ENCODE results near the gene SLC18A2. TPM values are rescaled to one million over a fixed set of nuclear protein-coding genes. Genes with fewer than 3 reads are reported as not detected.
"Not testable (repeated sequence)": the region's sequence is repeated elsewhere in the genome, so short reads cannot be mapped to it uniquely, and the experiment has no call there.

Gene SLC18A2
- total RNA-seq, 5 donors from 2014 or later (not counting 1 experiment from before 2014, with no cell fraction given), result 0.18 to 2.9 (median 1.0) TPM

DNA sequence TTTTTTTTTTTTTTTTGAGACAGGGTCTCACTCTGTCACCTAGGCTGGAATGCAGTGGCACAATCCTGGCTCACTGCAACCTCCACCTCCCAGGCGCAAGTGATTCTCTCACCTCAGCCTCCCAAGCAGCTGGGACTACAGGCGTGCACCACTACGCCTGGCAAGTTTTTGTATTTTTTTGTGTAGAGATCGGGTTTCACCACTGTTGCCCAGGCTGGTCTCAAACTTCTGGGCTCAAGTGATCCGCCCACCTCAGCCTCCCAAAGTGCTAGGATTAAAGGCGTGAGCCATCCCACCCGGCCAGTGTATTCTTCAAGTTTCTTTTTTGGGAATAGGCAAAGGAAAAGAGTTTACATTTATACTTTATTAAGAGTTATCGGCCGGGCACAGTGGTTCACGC is 50.0 kb downstream of the SLC18A2 start:
- H3K4me3 ChIP-seq (ENCODE audit: control insufficient read depth in 1 of 2, extremely low read depth in 1 of 2, low read length in 1 of 2); CTCF ChIA-PET; H3K9me3 ChIP-seq; H3K4me1 ChIP-seq (ENCODE audit: control insufficient read depth in 1 of 2, extremely low read depth in 1 of 2, insufficient read depth in 2 of 2, low read length in 2 of 2); H3K27ac Mint-ChIP-seq; H3K9me3 Mint-ChIP-seq; H3K4me3 Mint-ChIP-seq; H3K27me3 ChIP-seq (replicated peaks in 1 of 2; ENCODE audit: control insufficient read depth in 2 of 2, extremely low read depth in 1 of 2, insufficient read depth in 2 of 2, low read length in 1 of 2); H3K27me3 Mint-ChIP-seq; DNase-seq; H3K27ac ChIP-seq (ENCODE audit: low read length); POLR2A ChIA-PET; ATAC-seq (replicated peaks in 1 of 4): not testable (repeated sequence)
- peaks cover 4 to 17% (median 9%) of the 10 kb centered on the region in 3 donors for H3K4me1 Mint-ChIP-seq
- peaks cover 0 to 16% of the 10 kb centered on the region in 2 donors for H3K36me3 ChIP-seq (ENCODE audit: control insufficient read depth in 2 of 2, extremely low read depth in 1 of 2, insufficient read depth in 1 of 2, low read length in 1 of 2)
- peaks cover 20% of the 10 kb centered on the region for H3K36me3 Mint-ChIP-seq
- 96% methylated on average over 4 of the region's 10 CpGs for WGBS (ENCODE audit: insufficient coverage)

GRCh38 chr10:117294039-117294645 is 53.2 kb downstream of the SLC18A2 start:
- no peaks in the 10 kb centered on the region for H3K9me3 Mint-ChIP-seq
- H3K27ac Mint-ChIP-seq, result no peak overlapping the region
- peaks cover 30% of the 10 kb centered on the region for H3K36me3 Mint-ChIP-seq
- ChIA-PET CTCF (no interaction called here), POLR2A (no interaction called here)
- H3K9me3 ChIP-seq, result no peaks in the 10 kb centered on the region
- peaks cover 0 to 8% of the 10 kb centered on the region in 2 donors for H3K36me3 ChIP-seq (ENCODE audit: control insufficient read depth in 2 of 2, extremely low read depth in 1 of 2, insufficient read depth in 1 of 2, low read length in 1 of 2)
- H3K4me1 Mint-ChIP-seq, result peaks cover 8 to 17% (median 16%) of the 10 kb centered on the region in 3 donors
- no peak overlapping the region for H3K4me3 Mint-ChIP-seq
- no peaks in the 10 kb centered on the region for H3K27me3 Mint-ChIP-seq
- H3K27me3 ChIP-seq (replicated peaks in 1 of 2; ENCODE audit: control insufficient read depth in 2 of 2, extremely low read depth in 1 of 2, insufficient read depth in 2 of 2, low read length in 1 of 2), result no peaks in the 10 kb centered on the region
- ATAC-seq (replicated peaks in 1 of 4) (no peak), DNase-seq (no peak)
- WGBS (ENCODE audit: insufficient coverage), result no CpG with 5 or more reads among the region's 1 CpG
- no peak overlapping the region for H3K4me3 ChIP-seq (ENCODE audit: control insufficient read depth in 1 of 2, extremely low read depth in 1 of 2, low read length in 1 of 2)
- no peaks in the 10 kb centered on the region for H3K4me1 ChIP-seq (ENCODE audit: control insufficient read depth in 1 of 2, extremely low read depth in 1 of 2, insufficient read depth in 2 of 2, low read length in 2 of 2)
- H3K27ac ChIP-seq (ENCODE audit: low read length), result no peak overlapping the region

- no peaks in the 10 kb centered on the region for H3K27me3 ChIP-seq (replicated peaks in 1 of 2; ENCODE audit: control insufficient read depth in 2 of 2, extremely low read depth in 1 of 2, insufficient read depth in 2 of 2, low read length in 1 of 2)
- no peak overlapping the region for H3K4me3 ChIP-seq (ENCODE audit: control insufficient read depth in 1 of 2, extremely low read depth in 1 of 2, low read length in 1 of 2)
- peaks cover 0 to 2% of the 10 kb centered on the region in 2 donors for H3K36me3 ChIP-seq (ENCODE audit: control insufficient read depth in 2 of 2, extremely low read depth in 1 of 2, insufficient read depth in 1 of 2, low read length in 1 of 2)
- H3K27ac Mint-ChIP-seq, result no peak overlapping the region
- no peak for DNase-seq
- H3K9me3 Mint-ChIP-seq, result peaks cover 0 to 2% (median 1%) of the 10 kb centered on the region in 3 donors
- H3K27ac ChIP-seq (ENCODE audit: low read length), result no peak overlapping the region
- no peak for ATAC-seq (replicated peaks in 1 of 4)
- ChIA-PET POLR2A (no interaction called here), CTCF (no interaction called here)
- no peaks in the 10 kb centered on the region for H3K27me3 Mint-ChIP-seq
- no CpG with 5 or more reads among the region's 2 CpGs for WGBS (ENCODE audit: insufficient coverage)
- H3K4me1 Mint-ChIP-seq, result peaks cover 8 to 17% (median 16%) of the 10 kb centered on the region in 3 donors
- no peaks in the 10 kb centered on the region for H3K4me1 ChIP-seq (ENCODE audit: control insufficient read depth in 1 of 2, extremely low read depth in 1 of 2, insufficient read depth in 2 of 2, low read length in 2 of 2)
- peaks cover 30% of the 10 kb centered on the region for H3K36me3 Mint-ChIP-seq
- no peak overlapping the region for H3K4me3 Mint-ChIP-seq
- peaks cover under 1% of the 10 kb centered on the region for H3K9me3 ChIP-seq
These were observed 53.8 kb downstream of the SLC18A2 start for GRCh38 chr10:117294735-117295134.

DNA sequence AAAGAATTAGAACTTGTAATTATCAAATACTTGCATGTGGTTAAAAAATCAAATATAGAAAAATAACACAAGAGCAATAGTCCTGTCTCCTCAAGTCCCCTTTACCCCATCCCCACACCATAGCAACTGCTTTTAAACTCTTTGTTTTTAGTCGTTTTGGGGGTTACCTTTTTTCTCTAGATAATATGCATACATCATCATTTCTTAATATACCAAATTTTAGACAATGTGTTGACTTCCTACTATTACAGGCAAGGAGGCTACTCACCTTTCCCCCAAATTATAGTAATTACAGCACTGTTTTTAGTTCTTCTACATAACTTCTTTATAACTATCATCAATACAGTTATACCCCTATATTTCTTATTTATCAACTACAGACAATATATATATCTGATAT is 57.3 kb downstream of the SLC18A2 start:
- H3K27ac ChIP-seq (ENCODE audit: low read length), result no peak overlapping the region
- no peaks in the 10 kb centered on the region for H3K4me1 ChIP-seq (ENCODE audit: control insufficient read depth in 1 of 2, extremely low read depth in 1 of 2, insufficient read depth in 2 of 2, low read length in 2 of 2)
- Mint-ChIP-seq H3K9me3 (peaks cover 3 to 13% (median 5%) of the 10 kb centered on the region in 3 donors), H3K27me3 (no peaks in the 10 kb centered on the region), H3K27ac (no peak overlapping the region), H3K4me1 (peaks cover 8 to 17% (median 16%) of the 10 kb centered on the region in 3 donors), H3K4me3 (no peak overlapping the region), H3K36me3 (peaks cover 44% of the 10 kb centered on the region)
- H3K4me3 ChIP-seq (ENCODE audit: control insufficient read depth in 1 of 2, extremely low read depth in 1 of 2, low read length in 1 of 2), result no peak overlapping the region
- no peak for ATAC-seq (replicated peaks in 1 of 4)
- peaks cover 3% of the 10 kb centered on the region for H3K9me3 ChIP-seq
- no peaks in the 10 kb centered on the region for H3K27me3 ChIP-seq (replicated peaks in 1 of 2; ENCODE audit: control insufficient read depth in 2 of 2, extremely low read depth in 1 of 2, insufficient read depth in 2 of 2, low read length in 1 of 2)
- no peak for DNase-seq
- H3K36me3 ChIP-seq (ENCODE audit: control insufficient read depth in 2 of 2, extremely low read depth in 1 of 2, insufficient read depth in 1 of 2, low read length in 1 of 2), result no peaks in the 10 kb centered on the region
- ChIA-PET CTCF (interaction anchor here (0.6 to 1.8 kb wide), 2 partner anchors 25 to 236 kb away, joined by 3 to 5 read pairs; no protein-coding TSS in a partner anchor), POLR2A (interaction anchor here in 1 of 2 donors (0.5 kb wide), 1 partner anchor 127 kb away, joined by 4 read pairs; no protein-coding TSS in a partner anchor)
- WGBS (ENCODE audit: insufficient coverage), result 88% methylated on average over 1 of the region's 1 CpG

GRCh38 chr10:117299435-117299834 is 58.5 kb downstream of the SLC18A2 start:
- no peak for ATAC-seq (replicated peaks in 1 of 4)
- Histone ChIP-seq H3K4me1 (ENCODE audit: control insufficient read depth in 1 of 2, extremely low read depth in 1 of 2, insufficient read depth in 2 of 2, low read length in 2 of 2) (no peaks in the 10 kb centered on the region), H3K4me3 (ENCODE audit: control insufficient read depth in 1 of 2, extremely low read depth in 1 of 2, low read length in 1 of 2) (no peak overlapping the region), H3K36me3 (ENCODE audit: control insufficient read depth in 2 of 2, extremely low read depth in 1 of 2, insufficient read depth in 1 of 2, low read length in 1 of 2) (no peaks in the 10 kb centered on the region), H3K27me3 (replicated peaks in 1 of 2; ENCODE audit: control insufficient read depth in 2 of 2, extremely low read depth in 1 of 2, insufficient read depth in 2 of 2, low read length in 1 of 2) (no peaks in the 10 kb centered on the region), H3K27ac (ENCODE audit: low read length) (no peak overlapping the region), H3K9me3 (peaks cover 3% of the 10 kb centered on the region)
- H3K27ac Mint-ChIP-seq, result no peak overlapping the region
- DNase-seq, result no peak
- no peaks in the 10 kb centered on the region for H3K27me3 Mint-ChIP-seq
- H3K4me3 Mint-ChIP-seq, result no peak overlapping the region
- peaks cover 6 to 12% (median 6%) of the 10 kb centered on the region in 3 donors for H3K4me1 Mint-ChIP-seq
- POLR2A ChIA-PET, result interaction anchor here in 1 of 2 donors (0.6 kb wide), 1 partner anchor 70 kb away, joined by 3 read pairs; no protein-coding TSS in a partner anchor
- H3K36me3 Mint-ChIP-seq, result peaks cover 51% of the 10 kb centered on the region
- CTCF ChIA-PET, result interaction anchor here in 1 of 2 donors (1.8 kb wide), 1 partner anchor 24 kb away, joined by 5 read pairs; no protein-coding TSS in a partner anchor
- H3K9me3 Mint-ChIP-seq, result peaks cover 3 to 14% (median 5%) of the 10 kb centered on the region in 3 donors

DNA sequence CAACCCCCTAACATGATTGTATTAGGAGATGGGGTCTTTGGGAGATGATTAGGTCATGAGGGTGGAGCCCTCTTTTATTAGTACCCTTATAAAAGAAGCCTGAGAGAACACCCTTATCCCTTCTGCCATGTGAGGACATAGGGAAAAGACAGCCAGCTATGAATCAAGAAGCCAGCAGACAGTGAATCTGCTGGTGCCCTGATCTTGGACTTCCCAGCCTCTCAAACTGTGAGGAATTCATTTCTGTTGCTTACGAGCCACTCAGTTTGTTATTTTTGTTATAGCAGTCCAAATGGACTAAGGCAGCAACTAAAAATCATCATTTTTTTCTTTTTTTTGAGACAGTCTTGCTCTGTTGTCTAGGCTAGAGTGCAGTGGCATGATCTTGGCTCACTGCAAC is 59.8 kb downstream of the SLC18A2 start:
- Histone ChIP-seq H3K36me3 (ENCODE audit: control insufficient read depth in 2 of 2, extremely low read depth in 1 of 2, insufficient read depth in 1 of 2, low read length in 1 of 2) (no peaks in the 10 kb centered on the region), H3K27me3 (replicated peaks in 1 of 2; ENCODE audit: control insufficient read depth in 2 of 2, extremely low read depth in 1 of 2, insufficient read depth in 2 of 2, low read length in 1 of 2) (no peaks in the 10 kb centered on the region), H3K9me3 (peaks cover 3% of the 10 kb centered on the region), H3K27ac (ENCODE audit: low read length) (no peak overlapping the region), H3K4me1 (ENCODE audit: control insufficient read depth in 1 of 2, extremely low read depth in 1 of 2, insufficient read depth in 2 of 2, low read length in 2 of 2) (no peaks in the 10 kb centered on the region), H3K4me3 (ENCODE audit: control insufficient read depth in 1 of 2, extremely low read depth in 1 of 2, low read length in 1 of 2) (no peak overlapping the region)
- Mint-ChIP-seq H3K27ac (no peak overlapping the region), H3K27me3 (no peaks in the 10 kb centered on the region), H3K4me1 (peaks cover 2 to 9% (median 4%) of the 10 kb centered on the region in 3 donors), H3K36me3 (peaks cover 50% of the 10 kb centered on the region), H3K4me3 (no peak overlapping the region), H3K9me3 (peaks cover 3 to 14% (median 5%) of the 10 kb centered on the region in 3 donors)
- CTCF ChIA-PET, result no interaction called here
- DNase-seq, result no peak
- POLR2A ChIA-PET, result no interaction called here
- ATAC-seq (replicated peaks in 1 of 4), result no peak
- WGBS (ENCODE audit: insufficient coverage), result no CpG with 5 or more reads among the region's 1 CpG
